ENCODE measurements around the gene XIRP1.
A peak's percentile ranks its signal among the peaks of the same experiment; 100 is the strongest.

The XIRP1 gene

DNA sequence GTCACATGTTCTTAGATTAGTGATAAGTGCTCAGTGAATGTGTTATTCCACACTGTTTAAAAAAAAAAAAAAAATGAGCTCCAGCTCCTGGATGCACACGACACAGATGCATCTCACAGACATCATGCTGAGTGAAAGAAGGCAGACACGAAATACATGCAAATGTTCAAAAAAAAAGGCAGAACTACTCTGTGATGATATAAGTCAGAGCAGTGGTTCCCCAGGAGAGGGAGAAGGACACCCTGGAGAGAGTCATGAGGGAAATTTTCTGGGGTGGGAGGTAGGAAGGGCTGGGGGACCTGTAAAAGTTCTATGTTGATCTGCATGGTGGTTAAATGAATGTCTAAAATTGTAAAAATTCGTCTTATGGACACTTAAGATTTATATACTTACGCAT, 43.3 kb downstream of the XIRP1 start:
- Mint-ChIP-seq H3K27me3 (ENCODE audit: low read depth) (no peaks in the 10 kb centered on the region), H3K4me3 (peak overlapping the region; percentile 95 to 100 (median 99)), H3K9me3 (no peaks in the 10 kb centered on the region), H3K4me1 (peaks cover 79% of the 10 kb centered on the region), H3K36me3 (ENCODE audit: low read depth) (peaks cover 21% of the 10 kb centered on the region), H3K27ac (peak overlapping the region; percentile 96 to 98 (median 96))
- TF ChIP-seq, protein P1, sequence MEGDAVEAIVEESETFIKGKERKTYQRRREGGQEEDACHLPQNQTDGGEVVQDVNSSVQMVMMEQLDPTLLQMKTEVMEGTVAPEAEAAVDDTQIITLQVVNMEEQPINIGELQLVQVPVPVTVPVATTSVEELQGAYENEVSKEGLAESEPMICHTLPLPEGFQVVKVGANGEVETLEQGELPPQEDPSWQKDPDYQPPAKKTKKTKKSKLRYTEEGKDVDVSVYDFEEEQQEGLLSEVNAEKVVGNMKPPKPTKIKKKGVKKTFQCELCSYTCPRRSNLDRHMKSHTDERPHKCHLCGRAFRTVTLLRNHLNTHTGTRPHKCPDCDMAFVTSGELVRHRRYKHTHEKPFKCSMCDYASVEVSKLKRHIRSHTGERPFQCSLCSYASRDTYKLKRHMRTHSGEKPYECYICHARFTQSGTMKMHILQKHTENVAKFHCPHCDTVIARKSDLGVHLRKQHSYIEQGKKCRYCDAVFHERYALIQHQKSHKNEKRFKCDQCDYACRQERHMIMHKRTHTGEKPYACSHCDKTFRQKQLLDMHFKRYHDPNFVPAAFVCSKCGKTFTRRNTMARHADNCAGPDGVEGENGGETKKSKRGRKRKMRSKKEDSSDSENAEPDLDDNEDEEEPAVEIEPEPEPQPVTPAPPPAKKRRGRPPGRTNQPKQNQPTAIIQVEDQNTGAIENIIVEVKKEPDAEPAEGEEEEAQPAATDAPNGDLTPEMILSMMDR (IDR thresholded peaks at IDR 0.05; ENCODE audit: unreplicated experiment in 3 of 3), result no peak

DNA sequence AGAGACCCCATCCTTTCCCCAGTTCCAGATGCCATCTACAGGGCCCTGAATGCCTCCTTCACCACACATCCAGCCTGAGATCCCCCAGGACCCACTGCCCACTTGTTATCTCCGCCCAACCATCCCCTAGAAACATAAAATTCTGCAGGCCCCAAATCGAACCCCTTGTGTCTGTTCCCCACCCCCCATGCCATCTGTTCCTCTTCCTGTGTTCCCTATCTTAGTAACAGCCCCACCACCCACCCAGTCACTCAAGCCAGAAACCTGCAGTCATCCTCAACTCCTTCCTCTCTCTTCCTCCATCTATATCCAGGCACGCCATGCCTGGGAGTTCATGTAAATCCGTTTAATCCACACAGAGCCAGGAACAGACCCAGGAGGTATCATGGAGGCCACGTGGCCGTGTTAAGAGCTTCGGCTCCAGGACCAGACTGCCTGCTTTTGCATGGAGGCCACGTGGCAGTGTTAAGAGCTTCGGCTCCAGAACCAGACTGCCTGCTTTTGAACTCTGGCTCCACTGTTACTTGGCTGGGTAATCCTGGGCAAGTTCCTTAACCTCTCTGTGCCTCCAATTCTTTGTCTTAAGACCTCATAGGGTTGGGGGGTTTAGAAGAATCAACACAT, 43.8 kb downstream of the XIRP1 start:
- TF ChIP-seq, protein P1 (IDR thresholded peaks at IDR 0.05; ENCODE audit: unreplicated experiment in 3 of 3), result no peak
- Mint-ChIP-seq H3K4me1 (peaks cover 79% of the 10 kb centered on the region), H3K4me3 (peak overlapping the region; percentile 95 to 100 (median 99)), H3K27ac (peak overlapping the region; percentile 96 to 98 (median 96)), H3K36me3 (ENCODE audit: low read depth) (peaks cover 24% of the 10 kb centered on the region), H3K9me3 (no peaks in the 10 kb centered on the region), H3K27me3 (ENCODE audit: low read depth) (no peaks in the 10 kb centered on the region)

DNA sequence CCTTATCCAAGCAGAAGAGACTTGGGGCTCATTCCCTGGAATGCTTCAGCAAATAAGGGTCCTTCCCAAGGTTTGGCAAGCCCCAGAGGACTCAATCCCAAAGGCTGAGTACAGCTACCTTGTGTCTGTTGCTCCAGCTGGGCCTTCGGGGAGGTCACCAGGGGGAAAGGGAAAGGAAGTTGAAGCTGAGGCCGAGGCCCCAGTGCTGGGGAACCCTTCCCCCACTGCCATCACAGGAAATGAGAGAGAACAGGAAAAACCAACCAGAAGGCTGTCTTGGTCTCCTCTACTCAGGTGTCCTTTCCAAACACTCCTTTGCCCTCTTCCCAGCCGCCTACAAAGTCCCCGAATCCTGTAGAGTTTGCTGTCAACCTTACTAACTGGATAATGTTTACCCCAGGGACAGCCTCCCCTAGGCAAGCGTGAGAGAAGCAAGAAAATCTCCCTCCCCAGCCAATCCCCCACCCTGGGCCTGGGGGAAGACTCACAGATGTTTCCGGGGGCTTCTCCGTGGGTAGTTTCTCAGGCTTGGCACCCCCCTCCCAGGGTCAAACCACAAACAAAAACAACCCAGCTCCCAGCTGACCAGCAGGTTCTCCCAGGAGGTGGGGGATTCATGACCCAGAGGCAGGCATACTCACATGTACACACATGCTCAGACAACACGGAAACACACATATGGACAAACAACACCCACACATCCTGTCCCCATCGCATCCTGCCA, 44.5 kb downstream of the XIRP1 start:
- Mint-ChIP-seq H3K27ac (peak overlapping the region; percentile 96 to 98 (median 96)), H3K4me1 (peaks cover 79% of the 10 kb centered on the region), H3K36me3 (ENCODE audit: low read depth) (peaks cover 29% of the 10 kb centered on the region), H3K4me3 (peak overlapping the region; percentile 54 to 100 (median 95)), H3K9me3 (no peaks in the 10 kb centered on the region), H3K27me3 (ENCODE audit: low read depth) (no peaks in the 10 kb centered on the region)
- TF ChIP-seq, protein P1 (IDR thresholded peaks at IDR 0.05; ENCODE audit: unreplicated experiment in 3 of 3), result no peak

- H3K27ac Mint-ChIP-seq, result peak overlapping the region; percentile 96 to 98 (median 96)
- peak overlapping the region; percentile 54 to 100 (median 95) for H3K4me3 Mint-ChIP-seq
- TF ChIP-seq, protein P1 (IDR thresholded peaks at IDR 0.05; ENCODE audit: unreplicated experiment in 3 of 3), result no peak
- H3K36me3 Mint-ChIP-seq (ENCODE audit: low read depth), result peaks cover 35% of the 10 kb centered on the region
- peaks cover 77% of the 10 kb centered on the region for H3K4me1 Mint-ChIP-seq
- H3K27me3 Mint-ChIP-seq (ENCODE audit: low read depth), result peaks cover 4% of the 10 kb centered on the region
- no peaks in the 10 kb centered on the region for H3K9me3 Mint-ChIP-seq
Observed at GRCh38 chr3:39146611-39147591, 45.5 kb downstream of the XIRP1 start.

GRCh38 chr3:39146083-39146501, 46.3 kb downstream of the XIRP1 start:
- Mint-ChIP-seq H3K9me3 (no peaks in the 10 kb centered on the region), H3K27ac (peak overlapping the region; percentile 96 to 98 (median 96)), H3K36me3 (ENCODE audit: low read depth) (peaks cover 39% of the 10 kb centered on the region)

More at GRCh38 chr3:39146083-39146501, 46.3 kb downstream of the XIRP1 start:
- TF ChIP-seq, protein P1 (IDR thresholded peaks at IDR 0.05; ENCODE audit: unreplicated experiment in 3 of 3), result no peak
- Mint-ChIP-seq H3K4me3 (peak overlapping the region in 1 of 3 experiments; percentile 1), H3K4me1 (peaks cover 77% of the 10 kb centered on the region), H3K27me3 (ENCODE audit: low read depth) (peaks cover 4% of the 10 kb centered on the region)
